Measurements from ENCODE around the gene RBFOX1.
A peak's percentile ranks its signal among the peaks of the same experiment; 100 is the strongest.

RBFOX1 gene

DNA sequence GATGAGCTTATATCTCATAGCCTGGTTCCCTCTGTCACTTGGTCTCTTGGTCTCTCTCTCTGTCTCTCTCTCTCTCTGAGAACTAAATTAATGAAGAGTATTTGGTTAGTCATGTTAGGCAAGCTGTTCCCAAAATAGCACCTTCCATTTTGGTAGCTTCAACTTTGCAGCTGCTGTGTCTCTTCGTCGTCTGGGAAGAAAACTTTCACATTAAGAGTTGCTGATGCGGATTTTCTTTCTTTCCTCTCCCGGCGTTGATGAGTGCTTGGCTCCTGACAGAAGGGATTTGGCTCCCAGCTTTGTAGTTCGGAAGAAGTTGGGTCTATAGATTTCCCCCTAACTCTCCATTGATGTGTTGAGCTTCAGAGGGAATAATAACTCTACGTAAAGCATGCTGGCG is at the start of gene RBFOX1:
TSS of gene RBFOX1 (plus strand) at position 235 of the 400 bp plus-strand sequence.
- DNase-seq = no peak

DNA sequence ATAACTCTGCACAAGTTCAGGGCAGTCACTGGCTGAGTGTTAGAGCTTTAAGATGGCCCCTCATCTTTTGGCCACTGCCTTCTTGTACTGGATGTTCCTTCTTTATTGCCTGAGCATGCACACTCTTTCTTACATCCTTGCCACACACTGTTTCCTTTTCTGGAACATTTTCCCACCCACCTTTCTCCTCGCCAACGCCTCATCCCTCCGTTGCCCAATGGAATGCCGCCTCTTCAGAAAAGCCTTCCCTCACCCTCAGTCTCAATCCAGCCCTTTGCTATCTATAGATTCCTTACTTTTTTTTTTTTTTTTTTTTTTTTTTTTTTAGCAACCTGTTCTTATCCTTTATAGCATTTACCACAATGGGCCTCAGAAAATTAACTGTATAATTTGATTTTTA is 47.9 kb upstream of the RBFOX1 start:
- no peak for DNase-seq

DNA sequence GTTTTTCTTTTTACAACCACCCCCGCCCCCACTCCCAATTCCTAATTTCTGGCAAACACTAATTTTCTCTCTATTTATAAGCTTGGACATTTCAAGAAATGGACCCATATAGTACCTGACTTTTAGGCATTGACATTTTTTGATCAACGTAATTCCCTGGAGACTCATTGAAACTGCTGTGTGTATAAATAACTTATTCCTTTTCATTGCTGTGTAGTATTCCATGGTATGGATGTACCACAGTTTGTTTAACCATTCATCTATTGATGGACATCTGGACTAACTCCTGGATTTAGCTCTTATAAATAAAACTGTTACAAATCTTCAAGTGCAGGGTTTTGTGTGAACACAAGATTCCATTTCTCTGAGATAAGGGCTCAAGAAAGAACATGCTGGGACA is 47.1 kb upstream of the RBFOX1 start:
- DNase-seq = no peak

DNA sequence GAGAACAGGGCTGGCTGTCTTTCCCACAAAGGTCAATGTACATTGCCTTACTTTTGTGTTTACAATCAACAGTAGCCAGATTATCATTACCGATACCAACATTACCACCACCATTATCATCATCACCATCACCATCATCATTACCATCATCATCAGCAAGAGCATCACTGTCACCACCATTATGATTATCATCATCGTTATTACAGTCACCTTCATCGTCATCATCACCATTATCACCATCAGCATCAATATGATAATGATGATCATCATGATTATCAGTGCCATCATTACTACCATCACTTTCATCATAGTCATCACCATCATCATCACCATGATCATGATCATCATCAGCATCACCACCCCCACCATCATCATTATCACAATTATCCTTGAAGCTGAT is 43.3 kb upstream of the RBFOX1 start:
- DNase-seq = no peak

DNA sequence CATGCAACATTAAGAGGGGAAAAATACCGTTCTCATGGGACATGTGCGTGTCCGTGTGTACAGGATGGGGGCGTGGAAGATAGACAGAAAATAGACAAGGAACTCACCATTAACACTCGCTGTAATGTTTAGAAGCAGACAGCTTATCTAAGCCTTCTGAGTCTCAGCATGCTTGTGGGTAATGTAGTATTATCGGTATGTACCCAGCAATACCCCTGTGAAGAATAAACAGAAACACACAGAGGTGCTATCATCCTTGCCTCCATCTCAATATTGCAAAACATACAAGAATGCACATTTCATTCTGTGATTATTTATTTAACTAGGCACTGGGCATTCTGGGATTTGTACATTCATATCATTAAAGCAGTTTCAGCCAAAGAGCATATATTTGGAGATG is 42.0 kb upstream of the RBFOX1 start:
- no peak for DNase-seq

GRCh38 chr16:7294020-7294419 is 38.6 kb upstream of the RBFOX1 start:
- DNase-seq = no peak

DNA sequence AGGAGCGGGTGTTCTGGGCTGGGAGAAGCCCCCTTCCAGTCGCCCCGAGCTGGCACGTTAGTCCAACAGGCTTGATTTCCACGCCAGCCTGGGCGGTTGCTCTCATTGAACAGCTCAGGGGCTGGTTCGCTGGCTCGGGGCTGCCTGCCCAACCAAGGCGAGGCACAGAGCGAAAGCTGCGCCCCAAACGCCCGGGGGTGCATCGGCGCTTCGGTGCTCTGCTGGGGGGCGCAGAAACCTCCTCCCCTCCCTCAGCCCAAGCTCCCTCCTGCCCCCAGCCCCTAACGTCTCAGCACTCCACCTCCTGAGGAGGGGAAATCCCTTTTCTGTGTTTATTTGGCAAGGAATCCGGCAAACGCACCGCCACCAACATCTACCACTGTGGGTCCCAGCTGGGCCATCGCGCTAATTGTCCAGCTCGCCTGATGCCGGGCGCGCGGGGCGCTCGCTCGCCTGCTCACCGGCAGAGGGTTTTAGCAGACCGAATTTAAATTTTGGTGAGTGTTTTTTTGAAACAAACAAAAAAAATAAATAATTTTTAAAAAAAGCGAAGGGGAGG is 29.5 kb upstream of the RBFOX1 start:
- DNase-seq = no peak

- DNase-seq = no peak
Observed at GRCh38 chr16:7303660-7304200, 28.9 kb upstream of the RBFOX1 start.

DNA sequence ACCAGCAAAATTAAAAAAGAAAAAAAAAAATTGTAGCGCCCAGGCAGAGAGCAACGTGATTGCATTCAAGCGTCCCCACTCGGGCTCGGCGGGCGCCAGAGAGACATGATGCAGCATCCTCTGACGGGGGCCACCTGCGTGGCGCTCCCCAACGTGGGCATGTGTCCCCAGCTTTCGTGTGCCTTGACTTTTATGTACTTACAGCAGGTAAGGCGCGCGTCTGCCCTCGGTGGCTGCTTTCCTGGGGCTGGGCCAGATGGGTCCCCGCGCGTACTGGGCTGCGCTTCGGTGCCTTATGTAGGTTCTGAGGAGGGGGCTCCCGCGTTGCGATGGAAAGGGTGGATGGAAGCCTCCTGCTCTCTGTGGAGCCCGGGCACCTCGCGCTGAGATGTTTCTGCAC is 28.4 kb upstream of the RBFOX1 start:
- DNase-seq = no peak

DNA sequence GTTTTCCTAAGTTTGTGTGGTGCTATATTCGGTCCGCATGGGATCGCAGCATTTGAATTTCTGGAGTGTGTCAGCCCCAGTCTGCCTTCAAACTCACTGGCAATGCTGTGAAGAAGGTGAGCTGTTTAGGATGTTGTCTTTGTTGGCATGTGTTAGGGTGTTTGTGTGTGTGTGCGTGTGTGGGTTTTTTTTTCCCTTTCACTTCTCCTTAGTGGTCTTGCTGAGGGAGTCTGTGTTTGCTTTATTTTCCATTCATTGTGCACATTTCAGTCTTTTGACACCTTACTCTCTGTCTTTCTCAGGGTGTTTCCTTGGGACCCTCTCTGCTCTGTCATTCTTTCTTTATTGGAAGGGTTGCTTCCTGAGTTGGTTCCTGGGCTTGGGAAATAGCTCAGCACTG is 27.7 kb upstream of the RBFOX1 start:
- DNase-seq = no peak

DNA sequence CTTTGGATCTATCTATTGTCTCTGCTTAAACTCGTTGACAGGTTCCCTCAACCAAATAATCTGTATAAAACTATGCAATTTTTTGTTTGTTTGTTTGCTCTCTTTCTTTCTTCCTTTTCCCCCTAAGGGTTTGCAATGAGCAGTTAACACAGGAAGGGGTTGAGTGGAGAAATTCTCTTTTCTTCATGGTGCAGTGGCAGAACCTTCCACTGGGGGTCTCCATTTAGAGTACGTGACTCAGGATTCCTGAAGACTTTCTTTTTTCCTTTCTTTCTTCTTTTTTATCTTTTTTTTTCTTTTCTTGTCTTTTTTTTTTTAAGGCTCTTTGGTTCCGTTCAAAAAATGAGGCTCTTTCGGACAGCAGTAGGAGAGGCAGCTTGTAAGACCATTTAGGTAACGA is 19.5 kb upstream of the RBFOX1 start:
- no peak for DNase-seq

DNA sequence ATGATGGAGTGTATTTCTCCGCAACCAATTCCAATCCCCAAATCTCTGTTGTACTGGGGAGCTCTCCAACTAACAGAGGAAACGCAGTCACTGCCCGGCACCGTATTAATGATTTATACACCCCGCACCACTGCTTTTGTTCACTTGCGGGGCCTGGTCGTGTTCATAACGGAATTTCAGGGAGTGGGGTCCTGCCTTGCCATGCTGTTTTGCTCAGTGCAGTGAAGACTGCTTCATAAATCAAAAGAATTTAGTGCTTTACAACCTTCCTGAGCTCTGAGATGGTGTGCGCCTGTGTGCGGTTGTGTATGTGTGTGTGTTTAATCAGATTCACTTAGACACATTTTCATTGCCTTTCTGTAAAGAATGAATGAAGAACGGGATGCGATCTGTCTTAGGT is 18.5 kb upstream of the RBFOX1 start:
- no peak for DNase-seq

DNA sequence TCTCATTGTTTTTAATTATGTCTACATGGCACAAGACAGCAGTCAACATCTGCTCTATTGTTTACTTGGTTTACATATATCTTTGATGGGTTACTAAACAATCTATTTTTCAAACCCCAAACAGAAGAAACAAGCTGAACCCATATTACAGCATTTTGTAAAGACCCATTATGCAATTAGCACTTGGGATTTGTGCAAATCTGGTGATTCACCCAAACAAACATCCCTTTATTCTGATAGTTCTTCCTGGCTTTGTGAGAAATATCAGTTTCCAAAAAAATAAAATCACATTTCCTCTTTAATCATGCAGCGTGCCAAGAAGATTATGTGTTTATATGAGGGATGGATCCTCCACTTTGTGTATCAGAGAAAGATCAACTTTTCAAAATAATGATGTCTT is 16.8 kb upstream of the RBFOX1 start:
- DNase-seq = peak; percentile 50

- DNase-seq = peak; percentile 98
Observed at GRCh38 chr16:7316281-7316888, 16.3 kb upstream of the RBFOX1 start.

DNA sequence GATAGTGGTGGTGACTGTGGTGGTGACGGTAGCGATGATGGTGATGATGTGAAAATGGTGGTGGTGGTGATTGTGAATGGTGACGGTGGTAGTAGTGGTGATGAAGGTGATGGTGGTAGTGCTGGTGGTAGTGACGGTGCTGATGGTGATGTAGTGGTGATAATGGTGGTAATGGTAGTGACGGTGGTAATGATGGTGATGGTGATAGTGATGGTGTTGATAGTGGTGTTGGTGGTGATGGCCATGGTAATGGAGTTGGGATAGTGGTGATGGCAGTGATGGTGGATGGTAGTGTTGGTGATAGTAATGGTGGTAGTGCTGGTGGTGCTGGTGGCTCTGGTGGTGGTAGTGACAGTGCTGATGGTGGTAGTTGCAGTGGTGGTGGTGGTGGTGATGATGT is 14.7 kb upstream of the RBFOX1 start:
- no peak for DNase-seq

- no peak for DNase-seq
Observed at GRCh38 chr16:7318686-7319085, 14.0 kb upstream of the RBFOX1 start.

DNA sequence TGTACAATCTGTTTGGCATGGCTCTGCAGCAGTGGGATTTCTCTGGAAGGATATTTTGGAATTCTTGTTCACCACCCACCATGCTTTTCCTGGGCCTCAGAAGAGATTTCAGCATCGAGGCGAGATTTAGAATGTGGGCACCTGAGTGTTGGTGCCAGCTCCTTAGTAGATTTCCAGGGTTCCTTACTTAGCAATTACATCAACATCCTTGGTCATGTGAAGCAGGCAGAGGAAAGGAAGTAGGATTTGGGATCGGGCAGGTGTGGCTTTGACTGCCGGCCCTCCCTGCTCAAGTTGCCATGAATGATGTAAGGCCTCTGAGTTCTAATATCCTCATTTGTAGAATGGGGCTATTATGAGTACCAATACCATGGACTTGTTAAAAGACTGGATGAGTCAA is 13.1 kb upstream of the RBFOX1 start:
- DNase-seq = no peak

- no peak for DNase-seq
Observed at GRCh38 chr16:7321661-7322060, 11.0 kb upstream of the RBFOX1 start.

DNA sequence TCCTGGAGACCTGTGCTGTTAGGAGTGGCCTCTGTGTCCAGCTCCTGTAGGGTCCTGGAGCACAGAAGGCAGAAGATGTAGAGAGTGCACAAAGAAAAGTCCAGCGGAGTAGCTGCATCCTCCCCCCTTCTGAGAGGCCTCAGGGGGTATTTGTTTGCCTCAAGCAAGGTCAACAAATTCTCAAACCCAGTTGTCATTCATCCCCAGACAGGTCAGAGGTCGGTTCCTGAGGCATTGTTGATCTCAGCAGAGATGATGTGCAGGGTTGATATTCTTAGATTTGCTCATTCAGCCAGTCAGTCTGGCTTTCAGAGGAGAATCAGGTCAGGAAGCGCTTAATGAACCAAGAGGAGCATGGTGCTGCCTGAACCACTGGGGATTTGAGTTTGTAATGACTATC is 8.3 kb upstream of the RBFOX1 start:
- peak; percentile 77 for DNase-seq

GRCh38 chr16:7325834-7326233 is 6.8 kb upstream of the RBFOX1 start:
- no peak for DNase-seq

DNA sequence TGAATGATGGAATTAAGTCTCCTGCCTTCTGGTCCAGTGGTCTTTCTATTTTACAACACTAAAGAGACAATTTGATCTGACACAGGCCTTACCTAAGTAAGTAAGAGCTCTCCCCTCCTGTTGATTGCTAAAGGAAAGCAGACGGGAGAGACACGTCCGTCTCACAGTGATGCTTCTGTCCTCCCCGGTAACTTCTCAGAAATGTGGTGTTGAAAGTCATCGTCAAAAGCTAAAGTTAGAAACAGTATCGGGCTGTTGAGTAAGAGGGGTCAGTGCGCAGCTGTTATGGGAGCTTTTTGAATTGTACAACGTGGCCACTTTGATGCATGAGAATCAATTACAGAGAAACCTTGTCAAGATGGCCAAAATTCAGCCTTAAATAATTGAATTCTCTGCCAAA is 1.9 kb upstream of the RBFOX1 start:
- DNase-seq = no peak

GRCh38 chr16:7331997-7332396 is 648 bp upstream of the RBFOX1 start:
- DNase-seq = peak; percentile 16

GRCh38 chr16:7333180-7333725 is 608 bp downstream of the RBFOX1 start:
- DNase-seq = no peak

- DNase-seq = peak; percentile 2
Observed at GRCh38 chr16:7334801-7335560, 2.3 kb downstream of the RBFOX1 start.
